H1 (cell line): ENCODE results near the gene TMEM151A. TPM values are rescaled to one million over a fixed set of nuclear protein-coding genes. Genes with fewer than 3 reads are reported as not detected.

Experiments used
- CTCF ChIA-PET: fragments of 300-600 bp; sonication (Branson Sonifier 250); formaldehyde crosslinking; loops from one replicate; lab custom pipeline; 2021; ENCODE audit not compliant: partially characterized antibody; lab: Charles Lee
- POLR2A ChIA-PET: fragments of 300-600 bp; sonication (Branson Sonifier 250); formaldehyde crosslinking; loops from one replicate; lab custom pipeline; 2021; ENCODE audit warnings: inconsistent platforms; ENCODE audit not compliant: partially characterized antibody; lab: Charles Lee
- DNase-seq, 2 experiments: peaks; one replicate each; pipeline versions ENCODE4 v3.0.0 to v3.0.0-alpha.2; 2010 to 2022; ENCODE audit warnings: low spot score in 2 of 2, low read depth in 1 of 2, mixed read lengths in 1 of 2
- FAIRE-seq: peaks from 2 replicates; lab custom pipeline; 2011; peaks lifted over from hg19 to GRCh38; lab: Jason Lieb, UNC
- H2AFZ ChIP-seq: 2 replicates; pipeline ENCODE4 v1.8.1; 2012; ENCODE audit warnings: low read length, inconsistent platforms
- H2AK5ac ChIP-seq: 2 replicates; pipeline ENCODE4 v1.6.1; 2013; ENCODE audit warnings: low read depth, low read length
- H2BK120ac ChIP-seq: replicated peaks from 2 replicates; pipeline ENCODE3; 2013; ENCODE audit warnings: low read depth, low read length, inconsistent platforms
- H2BK12ac ChIP-seq: 2 replicates; pipeline ENCODE4 v1.6.1; 2013; ENCODE audit warnings: low read depth, low read length
- H2BK15ac ChIP-seq: 2 replicates; pipeline ENCODE4 v1.6.1; 2013; ENCODE audit warnings: low read length
- H2BK20ac ChIP-seq: 2 replicates; pipeline ENCODE4 v1.6.1; 2013; ENCODE audit warnings: low read length
- H2BK5ac ChIP-seq: 2 replicates; pipeline ENCODE4 v1.6.1; 2013; ENCODE audit warnings: low read depth, low read length
- H3K14ac ChIP-seq: 2 replicates; pipeline ENCODE4 v1.6.1; 2013; ENCODE audit warnings: inconsistent platforms; ENCODE audit not compliant: insufficient read length
- H3K18ac ChIP-seq: 2 replicates; pipeline ENCODE4 v1.6.1; 2013; ENCODE audit warnings: low read length; ENCODE audit errors: extremely low read depth
- H3K23ac ChIP-seq: 2 replicates; pipeline ENCODE4 v1.6.1; 2013; ENCODE audit warnings: inconsistent platforms; ENCODE audit not compliant: insufficient read length
- H3K23me2 ChIP-seq: 2 replicates; pipeline ENCODE4 v1.6.1; 2013; ENCODE audit warnings: low read depth, low read length
- H3K27ac ChIP-seq: 2 replicates; pipeline ENCODE4 v1.6.1; 2011; ENCODE audit warnings: low read depth, low read length, inconsistent platforms
- H3K27me3 ChIP-seq, 4 experiments: replicated peaks in 1 of 4; 1 replicate in 1 of 4; 2 replicates in 3 of 4; pipeline versions ENCODE4 v1.6.1 to v1.8.1; 2011 to 2013; ENCODE audit warnings: low read length in 3 of 4, mild to moderate bottlenecking in 3 of 4, inconsistent platforms in 2 of 4, mixed read lengths in 2 of 4, moderate library complexity in 1 of 4; ENCODE audit not compliant: control insufficient read depth in 3 of 4, insufficient read depth in 3 of 4; ENCODE audit errors: extremely low read depth in 1 of 4
- H3K36me3 ChIP-seq, 4 experiments: 2 replicates each; pipeline versions ENCODE4 v1.6.1 to v1.8.1; 2011 to 2013; ENCODE audit warnings: mild to moderate bottlenecking in 4 of 4, low read length in 3 of 4, moderate library complexity in 2 of 4, control low read depth in 1 of 4, inconsistent platforms in 1 of 4; ENCODE audit not compliant: insufficient read depth in 4 of 4, control insufficient read depth in 2 of 4
- H3K4ac ChIP-seq: replicated peaks from 2 replicates; pipeline ENCODE3; 2013; ENCODE audit warnings: low read length, low read depth, mixed read lengths, inconsistent platforms; ENCODE audit not compliant: insufficient read length
- H3K4me1 ChIP-seq, 4 experiments: replicated peaks in 1 of 4; 1 replicate in 1 of 4; 2 replicates in 3 of 4; pipeline versions ENCODE4 v1.6.1 to v1.8.1; 2011 to 2013; ENCODE audit warnings: low read length in 3 of 4, inconsistent platforms in 2 of 4, mixed read lengths in 1 of 4; ENCODE audit not compliant: insufficient read depth in 4 of 4, control insufficient read depth in 3 of 4
- H3K4me2 ChIP-seq, 2 experiments: 2 replicates each; pipeline versions ENCODE4 v1.6.1 to v1.8.1; 2011 to 2013; ENCODE audit warnings: low read depth in 2 of 2, low read length in 2 of 2, control low read depth in 1 of 2, inconsistent platforms in 1 of 2, mild to moderate bottlenecking in 1 of 2; ENCODE audit not compliant: insufficient read depth in 1 of 2
- H3K4me3 ChIP-seq, 4 experiments: fragments of 200-600, 300-600 bp in 1 of 4; sonication (generic), shearing (Covaris generic), sonication (Bioruptor Twin) in 1 of 4; 2 replicates each; pipeline versions ENCODE4 v1.5.1 to v1.8.1; 2011 to 2016; ENCODE audit warnings: low read length in 4 of 4, low read depth in 3 of 4, control low read depth in 2 of 4, inconsistent platforms in 2 of 4, mild to moderate bottlenecking in 2 of 4, mixed read lengths in 1 of 4, moderate library complexity in 1 of 4; ENCODE audit not compliant: insufficient read depth in 2 of 4; ENCODE audit errors: extremely low read depth in 1 of 4
- H3K56ac ChIP-seq: replicated peaks from 2 replicates; pipeline ENCODE3; 2013; ENCODE audit warnings: low read depth, mild to moderate bottlenecking, mixed read lengths, low read length, inconsistent platforms; ENCODE audit not compliant: insufficient read length
- H3K79me1 ChIP-seq: 2 replicates; pipeline ENCODE4 v1.6.1; 2013; ENCODE audit warnings: low read depth, low read length, control low read depth
- H3K79me2 ChIP-seq, 2 experiments: 2 replicates each; pipeline versions ENCODE4 v1.6.1 to v1.8.1; 2012 to 2013; ENCODE audit warnings: low read length in 2 of 2, mild to moderate bottlenecking in 2 of 2, inconsistent platforms in 1 of 2; ENCODE audit not compliant: insufficient read depth in 2 of 2, control insufficient read depth in 1 of 2
- H3K9ac ChIP-seq, 4 experiments: replicated peaks in 1 of 4; 1 replicate in 1 of 4; 2 replicates in 3 of 4; pipeline versions ENCODE4 v1.6.1 to v1.8.1; 2011 to 2013; ENCODE audit warnings: low read depth in 3 of 4, low read length in 3 of 4, control low read depth in 2 of 4, mild to moderate bottlenecking in 2 of 4, moderate library complexity in 2 of 4, inconsistent platforms in 1 of 4; ENCODE audit errors: extremely low read depth in 1 of 4
- H3K9me3 ChIP-seq, 2 experiments: 2 replicates each; pipeline versions ENCODE4 v1.6.1 to v1.8.1; 2012 to 2013; ENCODE audit warnings: mild to moderate bottlenecking in 2 of 2, moderate library complexity in 2 of 2, control low read depth in 1 of 2, inconsistent platforms in 1 of 2, low read depth in 1 of 2, low read length in 1 of 2, mixed read lengths in 1 of 2; ENCODE audit not compliant: insufficient read depth in 2 of 2
- H4K20me1 ChIP-seq, 2 experiments: replicated peaks in 1 of 2; 2 replicates each; pipeline versions ENCODE3 to v1.8.1; 2011 to 2013; ENCODE audit warnings: inconsistent platforms in 2 of 2, low read length in 2 of 2, mild to moderate bottlenecking in 1 of 2; ENCODE audit not compliant: insufficient read depth in 2 of 2, control insufficient read depth in 1 of 2
- H4K5ac ChIP-seq: 2 replicates; pipeline ENCODE4 v1.6.1; 2013; ENCODE audit warnings: low read length, low read depth, mixed read lengths, inconsistent platforms; ENCODE audit not compliant: insufficient read length
- H4K8ac ChIP-seq: 2 replicates; pipeline ENCODE4 v1.8.0; 2013; ENCODE audit warnings: mild to moderate bottlenecking, moderate library complexity, low read length, inconsistent platforms; ENCODE audit not compliant: insufficient read depth; ENCODE audit errors: extremely low read depth
- H4K91ac ChIP-seq: replicated peaks from 2 replicates; pipeline ENCODE3; 2013; ENCODE audit warnings: low read length, mixed read lengths, inconsistent platforms; ENCODE audit not compliant: insufficient read length
- BCL11A ChIP-seq, 2 experiments: IDR thresholded peaks; one replicate each; pipeline ENCODE4 v1.6.1; 2011; ENCODE audit warnings: low read depth in 2 of 2, low read length in 2 of 2, mild to moderate bottlenecking in 2 of 2
- BRCA1 ChIP-seq: IDR thresholded peaks from 2 replicates; pipeline ENCODE4 v1.6.1; 2012; ENCODE audit warnings: low read depth, low read length, improper control_type of control experiment
- KDM5A ChIP-seq: fragments of 200-600 bp; IDR thresholded peaks from 2 replicates; pipeline ENCODE4 v1.7.1; 2012; ENCODE audit warnings: mild to moderate bottlenecking, low read length, inconsistent platforms, mixed read lengths
- WGBS, 2 experiments: shearing (Covaris generic) in 1 of 2; methylation state at CpG; one replicate each; pipeline versions ENCODE4 v1.1.6 to v1.1.7; 2013 to 2015; ENCODE audit warnings: low lambda C conversion rate in 2 of 2, mixed read lengths in 2 of 2, inconsistent platforms in 1 of 2, low coverage in 1 of 2, missing lambda C conversion rate in 1 of 2; ENCODE audit not compliant: insufficient replicate concordance in 2 of 2, insufficient coverage in 1 of 2, insufficient read length in 1 of 2; ENCODE audit errors: extremely low coverage in 1 of 2, missing lambda C conversion rate in 1 of 2; 5-methylcytosine and 5-hydroxymethylcytosine counted together
- polyA plus RNA-seq, 7 experiments: library from polyadenylated mRNA; depleted of rRNA in 3 of 7; stranded (reverse) in 5 of 7; unstranded in 2 of 7; fragments of >200 nt in 5 of 7; fragments of 200-250 nt in 2 of 7; gene quantifications; 1 replicate in 5 of 7; 2 replicates in 1 of 7; 4 replicates in 1 of 7; pipeline versions ENCODE4 v1.2.1 to v1.2.3, GENCODE V29; 2011 to 2013; ENCODE audit warnings: missing spikeins in 2 of 7, mixed read lengths in 2 of 7
- total RNA-seq: library from RNA; stranded (reverse); fragmentation: NEBNext Ultra II Directional; extraction: Animal tissue kit (Norgen Biotek cat#: 25700); gene quantifications from 2 replicates; pipeline ENCODE4 v1.2.1, GENCODE V29; 2021

TMEM151A gene
- total and polyA plus RNA-seq, 2 of the 8 experiments (the other 6 are each of a cell fraction or from before 2014, with no cell fraction given) = 3.2 TPM

DNA sequence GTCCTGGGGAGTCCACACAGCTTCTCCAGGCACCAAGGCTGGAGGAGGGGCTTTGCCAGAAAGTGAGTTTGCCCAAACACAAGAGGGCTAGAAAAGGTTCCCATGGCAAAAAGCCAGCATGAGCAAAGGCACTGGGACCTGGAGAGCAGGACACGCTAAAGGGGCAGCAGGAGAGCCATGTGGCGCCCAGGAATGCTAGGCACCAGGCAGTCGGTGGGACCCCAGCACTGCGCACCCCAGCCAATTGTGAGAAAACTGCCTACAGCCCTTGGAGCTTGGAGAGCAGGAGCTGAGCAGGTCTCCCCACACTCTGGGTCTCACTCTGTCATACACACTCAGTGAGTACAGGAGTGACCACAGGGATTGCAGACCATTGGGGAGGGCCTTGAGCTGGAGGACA, 28.5 kb upstream of the TMEM151A start:
- Histone ChIP-seq H3K4me2 (no peak overlapping the region), H3K23ac (no peak overlapping the region), H3K9ac (no peak overlapping the region), H2BK15ac (no peak overlapping the region), H2BK120ac (no peak overlapping the region), H3K79me1 (no peaks in the 10 kb centered on the region; the same call in 1 of the 2 replicates), H2AFZ (no peak overlapping the region), H2BK20ac (no peak overlapping the region), H3K27me3 (no peaks in the 10 kb centered on the region), H3K36me3 (peaks cover 14 to 27% (median 20%) of the 10 kb centered on the region in 4 experiments; a peak in 7 of 8 replicates), H3K18ac (no peak overlapping the region), H3K23me2 (peaks cover 8% of the 10 kb centered on the region), H3K56ac (peak overlapping the region; percentile 27), H3K4ac (no peak overlapping the region), H4K8ac (no peak overlapping the region), H3K4me3 (no peak overlapping the region), H4K91ac (no peak overlapping the region), H3K4me1 (peaks cover 0 to 5% (median 3%) of the 10 kb centered on the region in 4 experiments; a peak in 5 of 7 replicates), H2AK5ac (no peak overlapping the region), H2BK12ac (no peak overlapping the region), H4K20me1 (peaks cover 11 to 29% of the 10 kb centered on the region in 2 experiments), H3K14ac (no peak overlapping the region), H3K27ac (no peak overlapping the region), H2BK5ac (no peak overlapping the region), H4K5ac (no peak overlapping the region), H3K79me2 (peaks cover 0 to 5% of the 10 kb centered on the region in 2 experiments; a peak in 1 of 4 replicates), H3K9me3 (no peaks in the 10 kb centered on the region)
- DNase-seq (no peak), FAIRE-seq (no peak)
- TF ChIP-seq BRCA1 (no peak), BCL11A (IDR thresholded peaks at IDR 0.05; ENCODE audit: low read depth in 2 of 2, low read length in 2 of 2) (no peak), KDM5A (no peak)
- ChIA-PET POLR2A (interaction anchor here (0.6 to 2.5 kb wide), 4 partner anchors 22 to 1488 kb away, joined by 3 to 6 read pairs (median 3); no protein-coding TSS in a partner anchor), CTCF (interaction anchor here (1.0 to 2.8 kb wide), 11 partner anchors 9 to 49 kb away, joined by 3 to 7 read pairs (median 4); no protein-coding TSS in a partner anchor)
- 92% methylated on average over 4 of the region's 4 CpGs; no CpG with 5 or more reads in 1 of the 2 experiments for WGBS, 2 experiments
